Stimulated activated CD4-positive, alpha-beta T cell treated with anti-CD3 and anti-CD28 coated beads, Interleukin-12 subunit alpha, Interleukin-12 subunit beta, amount 100 ng/mL, for 48 hours (primary cell): ENCODE data around the gene SPEG.
A peak's percentile ranks its signal among the peaks of the same experiment; 100 is the strongest.

Experiments
- DNase-seq, 3 donors: peaks; one replicate each; pipeline ENCODE4 v3.0.0-alpha.2; 2020; ENCODE audit warnings: low read depth in 2 of 3, low spot score in 1 of 3

The SPEG gene

GRCh38 chr2:219423652-219424377 is 10.8 kb upstream of the SPEG start:
- no peak for DNase-seq

- no peak for DNase-seq
These were observed 9.2 kb upstream of the SPEG start for GRCh38 chr2:219425238-219426067.

- no peak for DNase-seq
These were observed 8.6 kb upstream of the SPEG start for GRCh38 chr2:219426068-219426443.

- DNase-seq = no peak
These were observed 8.0 kb upstream of the SPEG start for GRCh38 chr2:219426534-219427136.

GRCh38 chr2:219428469-219428868 is 6.2 kb upstream of the SPEG start:
- DNase-seq = no peak

- no peak for DNase-seq
These were observed 4.6 kb upstream of the SPEG start for GRCh38 chr2:219429958-219430606.

GRCh38 chr2:219430633-219431615 is 3.7 kb upstream of the SPEG start:
- no peak for DNase-seq

- peak in 1 of 3 donors; percentile 36 for DNase-seq
These were observed 776 bp upstream of the SPEG start for GRCh38 chr2:219433666-219434467.

GRCh38 chr2:219434468-219434717 is 250 bp upstream of the SPEG start:
- DNase-seq = no peak

- no peak for DNase-seq
These were observed 1.1 kb downstream of the SPEG start for GRCh38 chr2:219435701-219436100.

GRCh38 chr2:219436491-219436890 is 1.8 kb downstream of the SPEG start:
- DNase-seq = no peak

GRCh38 chr2:219437141-219437540 is 2.5 kb downstream of the SPEG start:
- DNase-seq = no peak

GRCh38 chr2:219437690-219438206 is 3.1 kb downstream of the SPEG start:
- no peak for DNase-seq

GRCh38 chr2:219438453-219438852 is 3.8 kb downstream of the SPEG start:
- DNase-seq = no peak

GRCh38 chr2:219439506-219439905 is 4.9 kb downstream of the SPEG start:
- DNase-seq = no peak

- no peak for DNase-seq
These were observed 6.0 kb downstream of the SPEG start for GRCh38 chr2:219440388-219441256.

GRCh38 chr2:219441451-219442255 is 7.0 kb downstream of the SPEG start:
- DNase-seq = peak in 1 of 3 donors; percentile 20
